ENCODE data around the gene CFTR.

- TF ChIP-seq CTCF (IDR thresholded peaks at IDR 0.05): no peak
- TF ChIP-seq POLR2A (IDR thresholded peaks at IDR 0.05): no peak
Observed at GRCh38 chr7:117689406-117689805, 209.6 kb downstream of the CFTR start.

Data from transverse colon (tissue), 3 donors.